SH-SY5Y (cell line): ENCODE measurements around the gene ATP1B1.

ENCODE experiments used
- GATA2 ChIP-seq: IDR thresholded peaks from 2 replicates; pipeline ENCODE4 v1.6.1; 2011; ENCODE audit warnings: mild to moderate bottlenecking, low read depth, low read length
- GATA3 ChIP-seq: IDR thresholded peaks from 2 replicates; pipeline ENCODE4 v1.6.1; 2011; ENCODE audit warnings: low read depth, mild to moderate bottlenecking, low read length, moderate library complexity

- TF ChIP-seq GATA3 = no peak
- TF ChIP-seq GATA2 = no peak
These were observed 24.2 kb downstream of the ATP1B1 start for GRCh38 chr1:169130683-169131082.
